BLaER1 treated with 17β-estradiol and CSF1 and Interleukin-3, amounts not matched to agents 10 nM and 100 nM (cell line): ENCODE data around the gene MYO9B.
"Not testable (repeated sequence)": the region's sequence is repeated elsewhere in the genome, so short reads cannot be mapped to it uniquely, and the experiment has no call there.

ENCODE experiments used
- H3K27ac ChIP-seq, 11 experiments: shearing (Covaris generic); formaldehyde crosslinking; 2 replicates each; pipeline ENCODE4 v1.8.1; 2022
- H3K27me3 ChIP-seq, 11 experiments: shearing (Covaris generic); formaldehyde crosslinking; 2 replicates each; pipeline ENCODE4 v1.8.1; 2022
- H3K36me3 ChIP-seq, 11 experiments: shearing (Covaris generic); formaldehyde crosslinking; 2 replicates each; pipeline ENCODE4 v1.8.1; 2022
- H3K4me1 ChIP-seq, 10 experiments: shearing (Covaris generic); formaldehyde crosslinking; 2 replicates each; pipeline ENCODE4 v1.8.1; 2022
- H3K4me2 ChIP-seq, 11 experiments: shearing (Covaris generic); formaldehyde crosslinking; 2 replicates each; pipeline ENCODE4 v1.8.1; 2022
- H3K4me3 ChIP-seq, 10 experiments: shearing (Covaris generic); formaldehyde crosslinking; 2 replicates each; pipeline ENCODE4 v1.8.1; 2022
- H3K9ac ChIP-seq, 11 experiments: shearing (Covaris generic); formaldehyde crosslinking; 2 replicates each; pipeline ENCODE4 v1.8.1; 2022
- H3K9me3 ChIP-seq, 11 experiments: shearing (Covaris generic); formaldehyde crosslinking; replicated peaks in 1 of 11; 2 replicates each; pipeline ENCODE4 v1.8.1; 2022
- H4K20me1 ChIP-seq, 11 experiments: shearing (Covaris generic); formaldehyde crosslinking; 2 replicates each; pipeline ENCODE4 v1.8.1; 2022
- Cebpa-rat ChIP-seq, 11 experiments: shearing (Covaris generic); IDR thresholded peaks; 2 replicates each; pipeline ENCODE4 v1.8.1; 2022

Gene MYO9B

GRCh38 chr19:17127671-17128070, 52.1 kb downstream of the MYO9B start:
- Histone ChIP-seq H3K9me3 (peaks cover 0 to 13% (median 9%) of the 10 kb centered on the region in 11 experiments; a peak in 15 of 22 replicates), H3K36me3 (peaks cover 29 to 48% (median 44%) of the 10 kb centered on the region in 11 experiments), H3K4me2 (peak overlapping the region in 2 of 11 experiments; percentile 9 to 22; a peak in 3 of 22 replicates), H3K4me3 (no peak overlapping the region), H3K4me1 (peaks cover 66 to 96% (median 75%) of the 10 kb centered on the region in 10 experiments), H4K20me1 (peaks cover 0 to 40% (median 4%) of the 10 kb centered on the region in 11 experiments; a peak in 7 of 22 replicates), H3K9ac (peak overlapping the region in 2 of 11 experiments; percentile 9 to 33; a peak in 1 of 22 replicates), H3K27me3 (no peaks in the 10 kb centered on the region), H3K27ac (peak overlapping the region in 6 of 11 experiments; percentile 32 to 59 (median 49); a peak in 8 of 22 replicates)
- no peak for TF ChIP-seq Cebpa-rat (IDR thresholded peaks at IDR 0.05)

- peaks cover 0 to 6% (median 1%) of the 10 kb centered on the region in 11 experiments; a peak in 7 of 22 replicates for H3K9me3 ChIP-seq
- H3K27me3 ChIP-seq: no peaks in the 10 kb centered on the region
- H3K4me3 ChIP-seq: no peak overlapping the region
- TF ChIP-seq Cebpa-rat (IDR thresholded peaks at IDR 0.05): no peak
- H3K9ac ChIP-seq: peak overlapping the region in 3 of 11 experiments; percentile 18 to 35 (median 18); a peak in 5 of 22 replicates
- H3K36me3 ChIP-seq: peaks cover 22 to 41% (median 37%) of the 10 kb centered on the region in 11 experiments
- peaks cover 73 to 96% (median 83%) of the 10 kb centered on the region in 10 experiments for H3K4me1 ChIP-seq
- H3K4me2 ChIP-seq: 0 out of 22 replicates have a peak overlapping the region, but pooled peaks of 1 of the 11 experiments have one; percentile 15
- H3K27ac ChIP-seq: peak overlapping the region in 8 of 11 experiments; percentile 13 to 59 (median 48); a peak in 12 of 22 replicates
- peaks cover 0 to 43% (median 4%) of the 10 kb centered on the region in 11 experiments; a peak in 7 of 22 replicates for H4K20me1 ChIP-seq
Measured at GRCh38 chr19:17128403-17128802, 52.8 kb downstream of the MYO9B start.

DNA sequence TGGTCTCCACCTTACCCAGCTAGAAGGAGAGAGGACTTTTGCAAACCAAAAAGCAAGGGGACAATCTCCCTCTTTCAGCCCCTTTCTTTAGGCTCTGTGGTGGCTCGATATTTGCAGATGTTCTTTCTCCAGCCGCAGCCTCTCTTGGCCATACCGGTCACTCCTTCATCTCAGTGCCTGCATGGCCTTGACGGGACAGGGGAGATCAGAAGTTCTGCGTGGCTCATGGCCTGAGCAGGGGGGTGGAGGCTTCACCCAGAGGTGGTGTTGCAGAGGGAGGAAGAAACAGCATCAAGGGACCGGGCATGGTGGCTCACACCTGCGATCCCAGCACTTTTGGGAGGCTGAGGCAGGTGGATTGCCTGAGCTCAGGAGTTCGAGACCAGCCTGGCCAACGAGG, 53.2 kb downstream of the MYO9B start:
- peaks cover 78 to 96% (median 86%) of the 10 kb centered on the region in 10 experiments for H3K4me1 ChIP-seq
- peaks cover 0 to 1% (median 0%) of the 10 kb centered on the region in 11 experiments; a peak in 1 of 22 replicates for H3K9me3 ChIP-seq
- peaks cover 19 to 37% (median 34%) of the 10 kb centered on the region in 11 experiments for H3K36me3 ChIP-seq
- 0 out of 22 replicates have a peak overlapping the region, but pooled peaks of 2 of the 11 experiments have one; percentile 2 to 15 for H3K4me2 ChIP-seq
- H3K27me3 ChIP-seq: no peaks in the 10 kb centered on the region
- H3K27ac ChIP-seq: peak overlapping the region in 8 of 11 experiments; percentile 13 to 59 (median 48); a peak in 11 of 22 replicates
- H3K4me3 ChIP-seq: no peak overlapping the region
- H3K9ac ChIP-seq: peak overlapping the region in 2 of 11 experiments; percentile 18 to 35; a peak in 3 of 22 replicates
- TF ChIP-seq Cebpa-rat (IDR thresholded peaks at IDR 0.05): no peak
- peaks cover 0 to 47% (median 4%) of the 10 kb centered on the region in 11 experiments; a peak in 7 of 22 replicates for H4K20me1 ChIP-seq

- Histone ChIP-seq H3K4me2 (peak overlapping the region in 2 of 11 experiments; percentile 1 to 2; a peak in 1 of 22 replicates), H3K4me1 (peaks cover 78 to 96% (median 86%) of the 10 kb centered on the region in 10 experiments), H3K9ac (peak overlapping the region in 2 of 11 experiments; percentile 2 to 10; a peak in 1 of 22 replicates), H3K4me3 (no peak overlapping the region), H3K27me3 (no peaks in the 10 kb centered on the region), H3K36me3 (peaks cover 15 to 33% (median 31%) of the 10 kb centered on the region in 11 experiments), H3K27ac (peak overlapping the region in 8 of 11 experiments; percentile 23 to 57 (median 42); a peak in 10 of 22 replicates), H3K9me3 (no peaks in the 10 kb centered on the region), H4K20me1 (peaks cover 0 to 52% (median 4%) of the 10 kb centered on the region in 11 experiments; a peak in 7 of 22 replicates)
- no peak for TF ChIP-seq Cebpa-rat (IDR thresholded peaks at IDR 0.05)
Measured at GRCh38 chr19:17129377-17129776, 53.8 kb downstream of the MYO9B start.

GRCh38 chr19:17135001-17135853, 59.6 kb downstream of the MYO9B start:
- peaks cover 10 to 40% (median 21%) of the 10 kb centered on the region in 11 experiments; a peak in 20 of 22 replicates for H3K36me3 ChIP-seq
- peak overlapping the region; percentile 50 to 96 (median 88); a peak in 21 of 22 replicates for H3K27ac ChIP-seq
- H3K27me3 ChIP-seq: no peaks in the 10 kb centered on the region
- no peak for TF ChIP-seq Cebpa-rat (IDR thresholded peaks at IDR 0.05)
- peaks cover 63 to 80% (median 67%) of the 10 kb centered on the region in 10 experiments for H3K4me1 ChIP-seq
- no peaks in the 10 kb centered on the region for H3K9me3 ChIP-seq
- H3K9ac ChIP-seq: peak overlapping the region; percentile 65 to 86 (median 77); a peak in 21 of 22 replicates
- peaks cover 0 to 87% (median 6%) of the 10 kb centered on the region in 11 experiments; a peak in 11 of 22 replicates for H4K20me1 ChIP-seq
- H3K4me2 ChIP-seq: peak overlapping the region; percentile 81 to 97 (median 93)
- peak overlapping the region in 9 of 10 experiments; percentile 9 to 47 (median 43); a peak in 10 of 20 replicates for H3K4me3 ChIP-seq

DNA sequence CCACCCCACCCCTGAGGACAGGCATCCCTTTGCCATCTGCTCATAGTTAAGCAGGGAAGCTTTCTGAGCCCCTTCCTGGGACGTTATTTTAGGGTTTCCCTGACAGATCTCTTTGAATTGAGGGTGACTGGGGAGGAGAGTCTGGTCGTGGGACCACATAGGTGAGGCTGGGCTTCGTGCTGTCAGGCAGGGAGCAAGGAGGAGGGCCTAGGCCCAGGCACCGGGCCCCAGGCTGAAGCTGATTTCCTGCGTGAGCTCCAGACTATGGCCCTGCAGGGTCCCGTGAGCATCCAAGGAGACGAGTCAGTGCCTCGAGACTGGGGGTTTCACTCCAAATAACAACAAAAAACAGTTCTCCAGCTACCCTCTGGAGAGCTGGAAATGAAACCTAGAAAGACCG, 60.4 kb downstream of the MYO9B start:
- Histone ChIP-seq H3K9me3 (no peaks in the 10 kb centered on the region), H3K4me3 (peak overlapping the region in 3 of 10 experiments; percentile 20 to 47 (median 34); a peak in 3 of 20 replicates), H3K36me3 (peaks cover 11 to 44% (median 25%) of the 10 kb centered on the region in 11 experiments), H3K27me3 (no peaks in the 10 kb centered on the region), H3K9ac (peak overlapping the region; percentile 65 to 86 (median 77)), H4K20me1 (peaks cover 0 to 88% (median 8%) of the 10 kb centered on the region in 11 experiments; a peak in 12 of 22 replicates), H3K27ac (peak overlapping the region; percentile 50 to 96 (median 88); a peak in 21 of 22 replicates), H3K4me1 (peaks cover 57 to 73% (median 61%) of the 10 kb centered on the region in 10 experiments), H3K4me2 (peak overlapping the region; percentile 81 to 97 (median 93))
- TF ChIP-seq Cebpa-rat (IDR thresholded peaks at IDR 0.05): no peak

DNA sequence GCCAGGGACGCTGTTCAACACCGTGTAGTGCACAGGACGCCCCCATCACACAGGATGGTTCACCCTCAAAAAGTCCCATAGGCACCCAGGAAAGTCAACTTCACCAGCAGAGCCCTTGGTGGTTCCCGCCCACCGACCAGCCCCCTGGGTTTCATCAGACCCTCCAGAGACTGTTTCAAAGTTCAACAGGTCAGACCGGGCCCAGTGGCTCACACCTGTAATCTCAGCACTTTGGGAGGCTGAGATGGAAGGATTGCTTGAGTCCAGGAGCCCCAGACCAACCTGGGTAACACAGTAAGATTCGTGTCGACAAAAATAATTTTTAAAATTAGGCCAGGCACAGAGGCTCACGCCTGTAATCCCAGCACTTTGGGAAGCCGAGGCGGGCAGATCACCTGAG, 61.0 kb downstream of the MYO9B start:
- Histone ChIP-seq H3K36me3 (peaks cover 17 to 50% (median 31%) of the 10 kb centered on the region in 11 experiments), H3K4me3 (peak overlapping the region in 2 of 10 experiments; percentile 20 to 34; a peak in 2 of 20 replicates), H3K9me3 (no peaks in the 10 kb centered on the region), H3K27me3 (no peaks in the 10 kb centered on the region), H3K4me1 (peaks cover 51 to 67% (median 55%) of the 10 kb centered on the region in 10 experiments), H3K27ac (peak overlapping the region in 10 of 11 experiments; percentile 73 to 96 (median 90); a peak in 18 of 22 replicates), H4K20me1 (peaks cover 0 to 88% (median 11%) of the 10 kb centered on the region in 11 experiments; a peak in 12 of 22 replicates), H3K9ac (peak overlapping the region in 10 of 11 experiments; percentile 65 to 86 (median 78); a peak in 16 of 22 replicates), H3K4me2 (peak overlapping the region; percentile 81 to 97 (median 93))
- no peak for TF ChIP-seq Cebpa-rat (IDR thresholded peaks at IDR 0.05)

DNA sequence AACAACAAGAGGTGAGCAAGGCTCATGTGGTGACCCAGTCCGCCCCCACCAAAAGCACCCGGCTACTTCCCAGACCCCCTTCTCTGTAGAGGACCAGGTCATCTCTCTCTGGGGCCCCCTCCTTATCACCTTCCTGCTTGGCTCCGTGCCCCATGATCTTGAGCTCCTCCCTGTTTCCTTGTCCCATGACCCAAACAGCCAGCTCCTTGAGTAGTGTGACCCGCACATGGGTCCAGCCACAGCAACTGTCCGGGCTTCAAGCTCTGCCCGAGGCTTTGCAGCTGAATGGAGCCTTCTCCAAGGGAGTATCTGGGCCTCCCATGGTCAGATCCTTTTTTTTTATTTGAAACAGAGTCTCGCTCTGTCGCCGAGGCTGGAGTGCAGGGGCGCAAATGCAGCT, 61.8 kb downstream of the MYO9B start:
- Histone ChIP-seq H3K9ac (no peak overlapping the region), H3K36me3 (peaks cover 25 to 58% (median 39%) of the 10 kb centered on the region in 11 experiments), H3K4me3 (no peak overlapping the region), H3K27me3 (no peaks in the 10 kb centered on the region), H3K9me3 (no peaks in the 10 kb centered on the region), H4K20me1 (peaks cover 0 to 92% (median 16%) of the 10 kb centered on the region in 11 experiments; a peak in 13 of 22 replicates), H3K27ac (peak overlapping the region in 2 of 11 experiments; percentile 13 to 93; a peak in 3 of 22 replicates), H3K4me2 (peak overlapping the region in 1 of 11 experiments; percentile 1; a peak in 2 of 22 replicates), H3K4me1 (peaks cover 43 to 60% (median 48%) of the 10 kb centered on the region in 10 experiments)
- no peak for TF ChIP-seq Cebpa-rat (IDR thresholded peaks at IDR 0.05)

DNA sequence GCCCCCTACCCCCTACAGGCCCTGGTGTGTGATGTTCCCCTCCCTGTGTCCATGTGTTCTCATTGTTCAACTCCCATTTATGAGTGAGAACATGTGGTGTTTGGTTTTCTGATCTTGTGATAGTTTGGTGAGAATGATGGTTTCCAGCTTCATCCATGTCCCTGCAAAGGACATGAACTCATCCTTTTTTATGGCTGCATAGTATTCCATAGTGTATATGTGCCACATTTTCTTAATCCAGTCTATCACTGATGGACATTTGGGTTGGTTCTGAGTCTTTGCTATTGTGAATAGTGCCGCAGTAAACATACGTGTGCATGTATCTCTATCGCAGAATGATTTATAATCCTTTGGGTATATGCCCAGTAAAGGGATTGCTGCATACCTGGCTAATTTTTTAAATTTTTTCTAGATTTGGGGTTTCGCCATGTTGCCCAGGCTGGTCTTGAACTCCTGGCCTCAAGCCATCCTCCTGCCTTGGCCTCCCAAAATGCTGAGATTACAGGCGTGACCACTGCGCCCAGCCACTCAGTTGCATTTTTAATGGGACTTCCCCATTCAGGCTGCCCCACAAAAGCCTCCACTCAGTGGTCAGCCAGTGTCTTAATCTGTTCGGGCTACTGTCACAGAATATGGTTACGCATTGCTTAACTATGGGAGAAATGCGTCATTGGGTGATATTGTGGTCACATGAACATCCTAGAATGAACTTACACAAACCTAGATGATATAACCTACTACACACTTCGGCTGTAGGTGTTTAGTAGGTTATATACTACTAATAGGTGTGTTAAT, 62.7 kb downstream of the MYO9B start:
- H3K27ac ChIP-seq, H3K9ac ChIP-seq, H3K27me3 ChIP-seq, H3K4me3 ChIP-seq, H3K9me3 ChIP-seq: not testable (repeated sequence)
- peaks cover 33 to 67% (median 47%) of the 10 kb centered on the region in 11 experiments for H3K36me3 ChIP-seq
- peaks cover 0 to 95% (median 21%) of the 10 kb centered on the region in 11 experiments; a peak in 13 of 22 replicates for H4K20me1 ChIP-seq
- peaks cover 35 to 53% (median 39%) of the 10 kb centered on the region in 10 experiments for H3K4me1 ChIP-seq
- peak overlapping the region in 1 of 11 experiments; percentile 1; a peak in 2 of 22 replicates for H3K4me2 ChIP-seq
